H1 (cell line): ENCODE measurements around the gene GNB5. TPM values are rescaled to one million over a fixed set of nuclear protein-coding genes. Genes with fewer than 3 reads are reported as not detected.

Experiments
- CTCF ChIA-PET: fragments of 300-600 bp; sonication (Branson Sonifier 250); formaldehyde crosslinking; loops from one replicate; lab custom pipeline; 2021; ENCODE audit not compliant: partially characterized antibody; lab: Charles Lee
- POLR2A ChIA-PET: fragments of 300-600 bp; sonication (Branson Sonifier 250); formaldehyde crosslinking; loops from one replicate; lab custom pipeline; 2021; ENCODE audit warnings: inconsistent platforms; ENCODE audit not compliant: partially characterized antibody; lab: Charles Lee
- DNase-seq, 2 experiments: peaks; one replicate each; pipeline versions ENCODE4 v3.0.0 to v3.0.0-alpha.2; 2010 to 2022; ENCODE audit warnings: low spot score in 2 of 2, low read depth in 1 of 2, mixed read lengths in 1 of 2
- FAIRE-seq: peaks from 2 replicates; lab custom pipeline; 2011; peaks lifted over from hg19 to GRCh38; lab: Jason Lieb, UNC
- H2AFZ ChIP-seq: 2 replicates; pipeline ENCODE4 v1.8.1; 2012; ENCODE audit warnings: low read length, inconsistent platforms
- H2AK5ac ChIP-seq: 2 replicates; pipeline ENCODE4 v1.6.1; 2013; ENCODE audit warnings: low read depth, low read length
- H2BK120ac ChIP-seq: replicated peaks from 2 replicates; pipeline ENCODE3; 2013; ENCODE audit warnings: low read depth, low read length, inconsistent platforms
- H2BK12ac ChIP-seq: 2 replicates; pipeline ENCODE4 v1.6.1; 2013; ENCODE audit warnings: low read depth, low read length
- H2BK15ac ChIP-seq: 2 replicates; pipeline ENCODE4 v1.6.1; 2013; ENCODE audit warnings: low read length
- H2BK20ac ChIP-seq: 2 replicates; pipeline ENCODE4 v1.6.1; 2013; ENCODE audit warnings: low read length
- H2BK5ac ChIP-seq: 2 replicates; pipeline ENCODE4 v1.6.1; 2013; ENCODE audit warnings: low read depth, low read length
- H3K14ac ChIP-seq: 2 replicates; pipeline ENCODE4 v1.6.1; 2013; ENCODE audit warnings: inconsistent platforms; ENCODE audit not compliant: insufficient read length
- H3K18ac ChIP-seq: 2 replicates; pipeline ENCODE4 v1.6.1; 2013; ENCODE audit warnings: low read length; ENCODE audit errors: extremely low read depth
- H3K23ac ChIP-seq: 2 replicates; pipeline ENCODE4 v1.6.1; 2013; ENCODE audit warnings: inconsistent platforms; ENCODE audit not compliant: insufficient read length
- H3K23me2 ChIP-seq: 2 replicates; pipeline ENCODE4 v1.6.1; 2013; ENCODE audit warnings: low read depth, low read length
- H3K27ac ChIP-seq: 2 replicates; pipeline ENCODE4 v1.6.1; 2011; ENCODE audit warnings: low read depth, low read length, inconsistent platforms
- H3K27me3 ChIP-seq, 4 experiments: replicated peaks in 1 of 4; 1 replicate in 1 of 4; 2 replicates in 3 of 4; pipeline versions ENCODE4 v1.6.1 to v1.8.1; 2011 to 2013; ENCODE audit warnings: low read length in 3 of 4, mild to moderate bottlenecking in 3 of 4, inconsistent platforms in 2 of 4, mixed read lengths in 2 of 4, moderate library complexity in 1 of 4; ENCODE audit not compliant: control insufficient read depth in 3 of 4, insufficient read depth in 3 of 4; ENCODE audit errors: extremely low read depth in 1 of 4
- H3K36me3 ChIP-seq, 4 experiments: 2 replicates each; pipeline versions ENCODE4 v1.6.1 to v1.8.1; 2011 to 2013; ENCODE audit warnings: mild to moderate bottlenecking in 4 of 4, low read length in 3 of 4, moderate library complexity in 2 of 4, control low read depth in 1 of 4, inconsistent platforms in 1 of 4; ENCODE audit not compliant: insufficient read depth in 4 of 4, control insufficient read depth in 2 of 4
- H3K4ac ChIP-seq: replicated peaks from 2 replicates; pipeline ENCODE3; 2013; ENCODE audit warnings: low read length, low read depth, mixed read lengths, inconsistent platforms; ENCODE audit not compliant: insufficient read length
- H3K4me1 ChIP-seq, 4 experiments: replicated peaks in 1 of 4; 1 replicate in 1 of 4; 2 replicates in 3 of 4; pipeline versions ENCODE4 v1.6.1 to v1.8.1; 2011 to 2013; ENCODE audit warnings: low read length in 3 of 4, inconsistent platforms in 2 of 4, mixed read lengths in 1 of 4; ENCODE audit not compliant: insufficient read depth in 4 of 4, control insufficient read depth in 3 of 4
- H3K4me2 ChIP-seq, 2 experiments: 2 replicates each; pipeline versions ENCODE4 v1.6.1 to v1.8.1; 2011 to 2013; ENCODE audit warnings: low read depth in 2 of 2, low read length in 2 of 2, control low read depth in 1 of 2, inconsistent platforms in 1 of 2, mild to moderate bottlenecking in 1 of 2; ENCODE audit not compliant: insufficient read depth in 1 of 2
- H3K4me3 ChIP-seq, 4 experiments: fragments of 200-600, 300-600 bp in 1 of 4; sonication (generic), shearing (Covaris generic), sonication (Bioruptor Twin) in 1 of 4; 2 replicates each; pipeline versions ENCODE4 v1.5.1 to v1.8.1; 2011 to 2016; ENCODE audit warnings: low read length in 4 of 4, low read depth in 3 of 4, control low read depth in 2 of 4, inconsistent platforms in 2 of 4, mild to moderate bottlenecking in 2 of 4, mixed read lengths in 1 of 4, moderate library complexity in 1 of 4; ENCODE audit not compliant: insufficient read depth in 2 of 4; ENCODE audit errors: extremely low read depth in 1 of 4
- H3K56ac ChIP-seq: replicated peaks from 2 replicates; pipeline ENCODE3; 2013; ENCODE audit warnings: low read depth, mild to moderate bottlenecking, mixed read lengths, low read length, inconsistent platforms; ENCODE audit not compliant: insufficient read length
- H3K79me1 ChIP-seq: 2 replicates; pipeline ENCODE4 v1.6.1; 2013; ENCODE audit warnings: low read depth, low read length, control low read depth
- H3K79me2 ChIP-seq, 2 experiments: 2 replicates each; pipeline versions ENCODE4 v1.6.1 to v1.8.1; 2012 to 2013; ENCODE audit warnings: low read length in 2 of 2, mild to moderate bottlenecking in 2 of 2, inconsistent platforms in 1 of 2; ENCODE audit not compliant: insufficient read depth in 2 of 2, control insufficient read depth in 1 of 2
- H3K9ac ChIP-seq, 4 experiments: replicated peaks in 1 of 4; 1 replicate in 1 of 4; 2 replicates in 3 of 4; pipeline versions ENCODE4 v1.6.1 to v1.8.1; 2011 to 2013; ENCODE audit warnings: low read depth in 3 of 4, low read length in 3 of 4, control low read depth in 2 of 4, mild to moderate bottlenecking in 2 of 4, moderate library complexity in 2 of 4, inconsistent platforms in 1 of 4; ENCODE audit errors: extremely low read depth in 1 of 4
- H3K9me3 ChIP-seq, 2 experiments: 2 replicates each; pipeline versions ENCODE4 v1.6.1 to v1.8.1; 2012 to 2013; ENCODE audit warnings: mild to moderate bottlenecking in 2 of 2, moderate library complexity in 2 of 2, control low read depth in 1 of 2, inconsistent platforms in 1 of 2, low read depth in 1 of 2, low read length in 1 of 2, mixed read lengths in 1 of 2; ENCODE audit not compliant: insufficient read depth in 2 of 2
- H4K20me1 ChIP-seq, 2 experiments: replicated peaks in 1 of 2; 2 replicates each; pipeline versions ENCODE3 to v1.8.1; 2011 to 2013; ENCODE audit warnings: inconsistent platforms in 2 of 2, low read length in 2 of 2, mild to moderate bottlenecking in 1 of 2; ENCODE audit not compliant: insufficient read depth in 2 of 2, control insufficient read depth in 1 of 2
- H4K5ac ChIP-seq: 2 replicates; pipeline ENCODE4 v1.6.1; 2013; ENCODE audit warnings: low read length, low read depth, mixed read lengths, inconsistent platforms; ENCODE audit not compliant: insufficient read length
- H4K8ac ChIP-seq: 2 replicates; pipeline ENCODE4 v1.8.0; 2013; ENCODE audit warnings: mild to moderate bottlenecking, moderate library complexity, low read length, inconsistent platforms; ENCODE audit not compliant: insufficient read depth; ENCODE audit errors: extremely low read depth
- H4K91ac ChIP-seq: replicated peaks from 2 replicates; pipeline ENCODE3; 2013; ENCODE audit warnings: low read length, mixed read lengths, inconsistent platforms; ENCODE audit not compliant: insufficient read length
- JUND ChIP-seq: IDR thresholded peaks from 2 replicates; pipeline ENCODE4 v1.6.1; 2011; ENCODE audit warnings: mild to moderate bottlenecking, improper control_type of control experiment, low read length
- NRF1 ChIP-seq: IDR thresholded peaks from 2 replicates; pipeline ENCODE4 v1.6.1; 2011; ENCODE audit warnings: mild to moderate bottlenecking, low read depth, low read length, improper control_type of control experiment
- PHF8 ChIP-seq: fragments of 200-600 bp; sonication (generic); conservative IDR thresholded peaks from 2 replicates; pipeline ENCODE4 v1.7.1; 2012; ENCODE audit warnings: low read depth, mild to moderate bottlenecking, inconsistent platforms, low read length, moderate library complexity
- POLR2AphosphoS5 ChIP-seq: IDR thresholded peaks from 2 replicates; pipeline ENCODE4 v1.6.1; 2011; ENCODE audit warnings: low read depth, low read length
- RAD21 ChIP-seq, 2 experiments: IDR thresholded peaks in 1 of 2; conservative IDR thresholded peaks in 1 of 2; 2 replicates each; pipeline ENCODE4 v1.6.1; 2011; ENCODE audit warnings: low read depth in 2 of 2, low read length in 2 of 2, improper control_type of control experiment in 1 of 2, inconsistent platforms in 1 of 2, mild to moderate bottlenecking in 1 of 2, moderate library complexity in 1 of 2
- TAF7 ChIP-seq: optimal IDR thresholded peaks from 2 replicates; pipeline ENCODE3; 2011; ENCODE audit warnings: low read depth, mild to moderate bottlenecking, inconsistent platforms, low read length, moderate library complexity, borderline replicate concordance
- TBP ChIP-seq: IDR thresholded peaks from 2 replicates; pipeline ENCODE4 v1.6.1; 2011; ENCODE audit warnings: low read depth, low read length, improper control_type of control experiment
- TEAD4 ChIP-seq: IDR thresholded peaks from 2 replicates; pipeline ENCODE4 v1.6.1; 2012; ENCODE audit warnings: low read depth, low read length, inconsistent platforms, mixed read lengths
- WGBS, 2 experiments: shearing (Covaris generic) in 1 of 2; methylation state at CpG; one replicate each; pipeline versions ENCODE4 v1.1.6 to v1.1.7; 2013 to 2015; ENCODE audit warnings: low lambda C conversion rate in 2 of 2, mixed read lengths in 2 of 2, inconsistent platforms in 1 of 2, low coverage in 1 of 2, missing lambda C conversion rate in 1 of 2; ENCODE audit not compliant: insufficient replicate concordance in 2 of 2, insufficient coverage in 1 of 2, insufficient read length in 1 of 2; ENCODE audit errors: extremely low coverage in 1 of 2, missing lambda C conversion rate in 1 of 2; 5-methylcytosine and 5-hydroxymethylcytosine counted together
- polyA plus RNA-seq, 7 experiments: library from polyadenylated mRNA; depleted of rRNA in 3 of 7; stranded (reverse) in 5 of 7; unstranded in 2 of 7; fragments of >200 nt in 5 of 7; fragments of 200-250 nt in 2 of 7; gene quantifications; 1 replicate in 5 of 7; 2 replicates in 1 of 7; 4 replicates in 1 of 7; pipeline versions ENCODE4 v1.2.1 to v1.2.3, GENCODE V29; 2011 to 2013; ENCODE audit warnings: missing spikeins in 2 of 7, mixed read lengths in 2 of 7
- total RNA-seq: library from RNA; stranded (reverse); fragmentation: NEBNext Ultra II Directional; extraction: Animal tissue kit (Norgen Biotek cat#: 25700); gene quantifications from 2 replicates; pipeline ENCODE4 v1.2.1, GENCODE V29; 2021
- TF ChIP-seq, protein P1 (sequence below): IDR thresholded peaks from 2 replicates; pipeline ENCODE4 v1.6.1; 2012; ENCODE audit warnings: inconsistent platforms
- TF ChIP-seq, protein P2 (sequence below): IDR thresholded peaks from 2 replicates; pipeline ENCODE4 v1.6.1; 2011; ENCODE audit warnings: low read depth, mild to moderate bottlenecking, low read length; ENCODE audit not compliant: insufficient read depth

Gene GNB5
- total and polyA plus RNA-seq, 2 of the 8 experiments (the other 6 are each of a cell fraction or from before 2014, with no cell fraction given): 21.7 to 42.5 TPM

DNA sequence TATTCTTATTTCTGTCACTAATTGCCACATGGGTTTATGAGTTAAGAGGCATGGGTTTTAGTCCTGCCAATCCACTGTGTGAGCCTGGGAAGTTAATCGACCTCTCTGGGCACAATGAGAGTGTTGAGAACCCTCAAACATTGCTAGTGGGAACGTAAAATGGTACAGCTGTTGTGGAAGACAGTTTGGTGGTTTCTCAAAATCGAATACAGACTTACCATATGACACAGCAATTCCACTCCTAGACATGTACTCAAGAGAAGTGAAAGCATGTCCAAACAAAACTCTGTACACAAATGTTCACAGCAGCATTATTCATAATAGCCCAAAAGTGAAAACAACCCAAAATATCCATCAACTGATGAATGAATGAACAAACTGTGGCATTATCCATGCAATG, 5.7 kb upstream of the GNB5 start:
- no peaks in the 10 kb centered on the region for H3K27me3 ChIP-seq

More for the DNA sequence above, 5.7 kb upstream of the GNB5 start:
- WGBS, 2 experiments: 82% methylated on average over 3 of the region's 3 CpGs; no CpG with 5 or more reads in 1 of the 2 experiments
- Histone ChIP-seq H4K5ac (no peak overlapping the region), H2AK5ac (no peak overlapping the region), H2BK120ac (no peak overlapping the region), H2BK15ac (no peak overlapping the region), H3K9ac (no peak overlapping the region), H3K23ac (no peak overlapping the region), H3K27ac (no peak overlapping the region), H3K18ac (no peak overlapping the region), H3K79me1 (no peaks in the 10 kb centered on the region), H3K36me3 (peaks cover 0 to 30% (median 4%) of the 10 kb centered on the region in 4 experiments; a peak in 4 of 8 replicates), H3K4me2 (no peak overlapping the region), H4K8ac (no peak overlapping the region), H2BK12ac (no peak overlapping the region), H3K4ac (no peak overlapping the region), H3K9me3 (no peaks in the 10 kb centered on the region), H2BK5ac (no peak overlapping the region), H4K91ac (no peak overlapping the region), H3K14ac (no peak overlapping the region), H3K56ac (no peak overlapping the region), H3K79me2 (no peaks in the 10 kb centered on the region), H2BK20ac (no peak overlapping the region), H3K4me1 (no peaks in the 10 kb centered on the region), H4K20me1 (no peaks in the 10 kb centered on the region), H3K23me2 (no peaks in the 10 kb centered on the region), H3K4me3 (no peak overlapping the region), H2AFZ (no peak overlapping the region)
- ChIA-PET CTCF (interaction anchor here (0.6 to 1.6 kb wide), 5 partner anchors 11 to 29 kb away, joined by 3 to 10 read pairs (median 4); no protein-coding TSS in a partner anchor), POLR2A (no interaction called here)
- TF ChIP-seq POLR2AphosphoS5: no peak
- no peak for TF ChIP-seq RAD21 (IDR thresholded peaks at IDR 0.05 in 1 of 2, conservative IDR thresholded peaks at IDR 0.05 in 1 of 2; ENCODE audit: low read depth in 2 of 2, low read length in 2 of 2)
- TF ChIP-seq, protein P1, sequence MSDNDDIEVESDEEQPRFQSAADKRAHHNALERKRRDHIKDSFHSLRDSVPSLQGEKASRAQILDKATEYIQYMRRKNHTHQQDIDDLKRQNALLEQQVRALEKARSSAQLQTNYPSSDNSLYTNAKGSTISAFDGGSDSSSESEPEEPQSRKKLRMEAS: no peak
- TF ChIP-seq, protein P2, sequence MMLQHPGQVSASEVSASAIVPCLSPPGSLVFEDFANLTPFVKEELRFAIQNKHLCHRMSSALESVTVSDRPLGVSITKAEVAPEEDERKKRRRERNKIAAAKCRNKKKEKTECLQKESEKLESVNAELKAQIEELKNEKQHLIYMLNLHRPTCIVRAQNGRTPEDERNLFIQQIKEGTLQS: no peak
- TF ChIP-seq TAF7: no peak
- no peak for TF ChIP-seq JUND
- TF ChIP-seq PHF8: no peak
- no peak for TF ChIP-seq TEAD4
- TF ChIP-seq TBP: no peak
- TF ChIP-seq NRF1: no peak
- FAIRE-seq: no peak
- no peak for DNase-seq
